ENCODE data around the gene BMPR1B. TPM values are rescaled to one million over a fixed set of nuclear protein-coding genes. Genes with fewer than 3 reads are reported as not detected.

The BMPR1B gene
- total RNA-seq, 1 experiment from 2014 or later, result not detected

DNA sequence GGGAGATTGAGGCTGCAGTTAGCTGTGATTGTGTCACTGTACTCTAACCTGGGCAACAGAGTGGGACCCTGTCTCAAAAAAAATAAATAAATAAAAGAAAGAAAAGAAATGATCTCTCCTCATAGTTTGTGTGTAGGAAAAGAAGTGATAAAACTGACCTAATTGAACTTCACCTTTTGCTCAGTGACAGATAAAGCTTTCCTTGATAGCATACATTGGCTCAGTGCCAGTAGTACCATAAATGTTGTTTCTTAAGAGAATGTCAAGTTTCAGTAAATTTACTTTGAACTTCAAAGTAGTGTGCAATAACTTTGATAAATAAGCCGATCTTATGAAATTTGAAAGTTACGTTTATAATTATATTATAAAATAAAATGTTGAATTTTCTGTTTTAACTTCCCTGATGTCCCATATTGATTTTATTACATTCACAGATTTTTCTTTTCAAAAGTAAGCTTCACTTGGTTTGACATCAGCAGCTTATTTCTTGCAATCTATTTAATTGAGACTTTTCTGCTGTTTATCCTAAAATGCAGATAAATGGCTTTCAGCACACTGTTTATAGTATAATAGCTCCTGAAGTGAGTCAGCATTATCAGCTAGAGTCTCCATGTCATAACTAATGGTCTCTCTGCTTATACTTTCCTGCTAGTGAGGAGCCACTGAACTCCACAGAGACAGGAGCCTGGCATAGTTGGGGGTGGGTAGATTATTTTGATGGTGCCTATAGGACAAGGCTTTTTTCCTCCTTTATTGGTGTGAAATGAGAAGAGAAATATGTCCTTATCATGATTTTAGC is 330.1 kb downstream of the BMPR1B start:
- H3K27ac ChIP-seq (ENCODE audit: low read depth, low read length), result no peak overlapping the region
- H3K9me2 ChIP-seq (ENCODE audit: insufficient read depth), result 0 out of 2 replicates have a peak, but pooled peaks cover 3% of the 10 kb centered on the region
- H2AFZ ChIP-seq (ENCODE audit: low read depth, low read length, poor library complexity, severe bottlenecking), result peak overlapping the region; percentile 34
- H4K20me1 ChIP-seq (ENCODE audit: insufficient read depth), result no peaks in the 10 kb centered on the region
- H3K79me2 ChIP-seq (ENCODE audit: insufficient read depth, low read length), result no peaks in the 10 kb centered on the region
- H3K9ac ChIP-seq (ENCODE audit: low read length), result no peak overlapping the region
- TF ChIP-seq YY1 (IDR thresholded peaks at IDR 0.05; ENCODE audit: extremely low read depth, insufficient replicate concordance, low read depth, low read length), result no peak
- TF ChIP-seq CBX3 (IDR thresholded peaks at IDR 0.05; ENCODE audit: low read depth), result no peak
- TF ChIP-seq TCF7L2 (IDR thresholded peaks at IDR 0.05; ENCODE audit: borderline replicate concordance, extremely low read depth, insufficient read depth, insufficient read length), result no peak
- TF ChIP-seq EGR1 (IDR thresholded peaks at IDR 0.05; ENCODE audit: low read depth), result no peak
- TF ChIP-seq, protein P1, sequence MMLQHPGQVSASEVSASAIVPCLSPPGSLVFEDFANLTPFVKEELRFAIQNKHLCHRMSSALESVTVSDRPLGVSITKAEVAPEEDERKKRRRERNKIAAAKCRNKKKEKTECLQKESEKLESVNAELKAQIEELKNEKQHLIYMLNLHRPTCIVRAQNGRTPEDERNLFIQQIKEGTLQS (IDR thresholded peaks at IDR 0.05), result no peak
- no peak for TF ChIP-seq SRF (IDR thresholded peaks at IDR 0.05; ENCODE audit: low read depth)
- no peak for TF ChIP-seq REST (IDR thresholded peaks at IDR 0.05; ENCODE audit: low read depth)
- TF ChIP-seq ZFX (IDR thresholded peaks at IDR 0.05), result no peak
- no peak for TF ChIP-seq SP1 (IDR thresholded peaks at IDR 0.05; ENCODE audit: low read depth)
- no peaks in the 10 kb centered on the region for H3K4me1 ChIP-seq (ENCODE audit: control insufficient read depth in 1 of 2, insufficient read depth in 2 of 2, low read length in 2 of 2)
- intact Hi-C loops (cut with micrococcal nuclease), result no loop called here
- ATAC-seq (no peak), DNase-seq (ENCODE audit: low read depth, low spot score) (no peak)
- POLR2A ChIA-PET, result no interaction called here
- CTCF ChIA-PET, result no interaction called here
- no peak overlapping the region for H3K4me3 ChIP-seq (replicated peaks in 1 of 2; ENCODE audit: low read depth in 1 of 2, low read length in 2 of 2)
- H3K9me3 ChIP-seq (ENCODE audit: control insufficient read depth in 1 of 2, insufficient read depth in 1 of 2, low read depth in 1 of 2, low read length in 2 of 2), result no peaks in the 10 kb centered on the region
- BruUV-seq (replicated peaks), result no TSS peak
- H3K27me3 ChIP-seq (ENCODE audit: insufficient read depth, low read length), result no peaks in the 10 kb centered on the region
- no peak overlapping the region for H3K4me2 ChIP-seq (ENCODE audit: low read length)
- no peaks in the 10 kb centered on the region for H3K36me3 ChIP-seq (ENCODE audit: control insufficient read depth in 1 of 2, insufficient read depth in 2 of 2, low read length in 2 of 2)
- RAD21 ChIA-PET (ENCODE audit: low non-redundant PET in 1 of 2, low total read pairs in 2 of 2, uncharacterized antibody in 2 of 2, unreplicated experiment in 2 of 2), result no interaction called here

All from HCT116 (cell line).